HG02970 (cell line): ENCODE results near the gene KRT34.
"Not testable (repeated sequence)": the region's sequence is repeated elsewhere in the genome, so short reads cannot be mapped to it uniquely, and the experiment has no call there.

Source experiments
- ATAC-seq: cut with Tn5 transposase; IDR thresholded peaks from one replicate; pipeline ENCODE4 v1.9.1; 2021; ENCODE audit warnings: mild to moderate bottlenecking, moderate library complexity, moderate number of reproducible peaks; ENCODE audit not compliant: unreplicated experiment, low FRiP score

KRT34 gene

DNA sequence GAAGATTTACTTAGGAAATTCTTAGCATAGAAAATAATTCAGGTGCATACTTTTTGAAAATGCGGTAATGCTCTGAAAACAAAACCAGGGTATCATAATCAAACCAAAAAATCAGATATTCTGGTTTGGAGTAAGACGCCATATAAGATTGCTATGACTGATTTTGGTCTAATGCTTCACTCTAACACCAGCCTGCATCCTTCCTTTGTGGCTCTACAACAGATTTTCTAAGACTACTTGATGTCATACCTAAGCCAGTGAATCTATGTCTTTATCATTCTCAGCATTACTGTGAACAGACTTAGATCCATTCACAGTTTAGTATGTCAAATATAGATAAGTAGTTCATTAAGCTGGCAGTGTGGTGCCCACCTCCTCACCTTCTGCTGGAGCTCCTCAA, 13.1 kb downstream of the KRT34 start:
- no peak for ATAC-seq

GRCh38 chr17:41367426-41368075, 14.6 kb downstream of the KRT34 start:
- no peak for ATAC-seq

DNA sequence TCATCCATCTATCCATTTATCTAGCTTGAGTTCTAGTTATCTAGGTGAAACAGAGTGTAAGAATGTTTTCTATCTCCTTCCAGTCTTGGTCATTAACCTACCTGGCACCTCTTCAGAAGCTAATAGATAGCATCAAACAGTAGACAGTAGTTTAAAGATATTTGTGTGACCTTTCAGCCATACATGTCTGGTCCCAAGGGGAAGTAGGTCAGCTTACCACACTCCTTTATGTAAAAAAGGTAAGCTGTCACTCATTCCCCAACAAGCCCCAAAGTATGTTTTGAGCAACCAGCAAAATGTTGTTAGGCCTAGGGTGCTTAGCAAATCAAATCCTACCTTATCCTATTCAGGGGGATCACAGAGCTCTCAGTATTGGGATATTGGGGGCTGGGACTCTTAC, 16.0 kb downstream of the KRT34 start:
- ATAC-seq = no peak

GRCh38 chr17:41363881-41364280, 18.2 kb downstream of the KRT34 start:
- ATAC-seq = no peak

DNA sequence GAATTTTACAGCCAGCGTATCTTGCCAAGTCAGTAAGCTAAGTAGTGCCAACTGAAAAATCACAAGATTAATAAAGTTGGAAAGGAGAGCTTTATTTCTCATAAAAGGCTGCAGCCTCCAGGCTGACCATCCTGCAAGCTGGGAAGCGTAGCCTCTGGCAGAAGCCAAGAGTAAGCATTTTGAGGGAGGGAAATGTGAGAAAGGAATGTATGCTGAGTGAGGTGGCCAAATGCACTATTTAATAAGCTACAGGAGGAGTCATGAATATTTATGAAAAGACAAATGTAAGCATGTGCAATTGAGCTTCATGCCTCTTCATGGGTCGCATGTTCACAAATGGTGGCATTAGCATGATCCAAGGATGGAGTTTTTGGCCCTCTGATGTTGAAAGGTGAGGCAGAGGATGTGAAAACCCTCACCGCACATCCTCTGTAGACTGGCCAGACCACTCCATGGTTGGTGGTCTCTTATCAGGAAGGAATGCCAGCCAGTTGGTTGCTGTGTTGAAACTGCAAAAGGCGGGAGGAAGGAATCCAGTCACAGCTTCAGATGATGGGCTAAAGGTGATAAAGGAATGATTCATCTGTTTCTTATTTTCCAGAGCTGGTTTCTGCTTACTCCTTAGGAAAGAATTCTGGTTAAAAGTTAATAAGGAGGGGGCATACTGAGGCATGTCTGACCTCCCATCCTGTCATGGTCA, 21.7 kb downstream of the KRT34 start:
- ATAC-seq = no peak

DNA sequence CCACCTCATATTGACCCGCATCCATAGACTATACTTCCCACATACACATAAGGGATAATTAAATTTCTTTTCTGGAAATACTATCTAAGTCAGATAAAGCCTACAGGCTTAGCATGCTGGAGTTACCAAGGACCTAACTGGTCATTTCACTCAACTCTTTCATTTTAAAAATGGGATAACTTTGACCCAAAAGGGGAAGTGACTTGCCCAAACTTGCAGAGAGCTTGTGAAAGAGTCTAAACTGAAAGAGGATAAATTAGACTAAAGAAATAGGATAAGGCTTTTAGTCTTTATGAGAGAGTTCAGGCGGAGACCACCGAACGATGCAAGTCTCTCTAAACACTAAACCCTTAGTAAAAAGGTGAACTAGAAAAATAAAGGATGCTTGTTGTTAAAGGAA, 27.6 kb downstream of the KRT34 start:
- no peak for ATAC-seq

DNA sequence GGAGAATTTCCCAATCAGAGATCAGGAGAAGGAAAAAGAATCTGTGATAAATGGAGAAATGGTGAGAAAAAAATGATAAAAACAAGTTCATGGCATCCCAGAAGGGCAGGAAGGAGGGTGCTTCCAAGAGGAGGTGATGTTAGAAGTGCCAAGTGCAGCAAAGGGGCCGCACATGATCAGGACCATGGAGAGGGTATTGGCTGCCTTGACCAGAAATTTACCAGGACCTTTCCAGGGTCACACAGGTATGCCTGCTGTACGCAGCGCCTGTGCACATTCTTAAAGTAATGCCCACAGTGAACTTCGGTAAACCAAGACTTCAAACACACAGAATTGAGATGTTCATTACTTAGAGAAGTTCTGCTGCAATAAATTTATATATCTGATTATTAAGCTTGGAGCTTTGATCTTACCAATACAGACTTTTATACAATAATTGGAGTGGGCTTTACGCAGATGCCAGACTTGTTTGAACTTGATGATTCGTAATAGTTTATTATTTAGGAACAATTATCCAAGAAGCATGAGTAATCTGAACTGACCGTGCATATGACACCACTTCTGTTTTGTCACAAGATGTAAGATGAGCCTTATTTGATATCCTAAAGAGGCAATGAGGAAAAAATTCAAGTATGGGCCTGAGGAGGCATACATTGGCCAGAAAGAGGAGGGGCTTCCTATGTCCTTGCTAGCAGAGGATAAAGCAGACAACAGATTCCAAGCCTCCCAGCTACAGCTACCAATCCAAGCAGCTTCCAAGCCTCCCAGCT, 29.3 kb downstream of the KRT34 start:
- ATAC-seq = no peak

- ATAC-seq = no peak
Measured at GRCh38 chr17:41351177-41351576, 30.9 kb downstream of the KRT34 start.

GRCh38 chr17:41350381-41350878, 31.7 kb downstream of the KRT34 start, which contains the start of gene KRT33A:
Gene KRT33A, minus strand, starts transcription at chr17:41350828. Its CDS starts 61 bp downstream, at chr17:41350767.
- not testable (repeated sequence) for ATAC-seq

- ATAC-seq = no peak
Measured at GRCh38 chr17:41347869-41348760, 34.0 kb downstream of the KRT34 start.

GRCh38 chr17:41346421-41346820, 35.7 kb downstream of the KRT34 start:
- ATAC-seq = not testable (repeated sequence)

DNA sequence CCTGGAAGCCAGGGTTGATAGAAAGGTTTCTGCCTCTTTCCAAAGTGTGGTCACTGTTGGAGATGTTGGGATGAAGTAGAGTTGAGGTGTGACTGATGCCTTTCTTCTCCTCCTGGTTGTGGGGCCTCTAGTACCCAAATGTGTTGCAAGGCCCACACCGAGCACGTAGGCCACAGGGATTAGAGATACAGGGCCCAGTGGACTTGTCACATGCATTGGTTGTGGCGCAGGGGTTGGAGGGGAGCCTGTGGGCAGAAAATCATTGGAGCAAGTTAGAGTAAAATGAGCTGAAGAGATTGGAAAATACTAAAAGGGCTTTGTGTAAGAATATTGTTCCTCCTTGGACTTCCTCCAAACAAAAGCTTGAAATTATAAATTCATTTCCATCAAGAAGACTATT, 36.1 kb downstream of the KRT34 start:
- ATAC-seq = no peak

GRCh38 chr17:41343029-41343428, 39.1 kb downstream of the KRT34 start:
- no peak for ATAC-seq

DNA sequence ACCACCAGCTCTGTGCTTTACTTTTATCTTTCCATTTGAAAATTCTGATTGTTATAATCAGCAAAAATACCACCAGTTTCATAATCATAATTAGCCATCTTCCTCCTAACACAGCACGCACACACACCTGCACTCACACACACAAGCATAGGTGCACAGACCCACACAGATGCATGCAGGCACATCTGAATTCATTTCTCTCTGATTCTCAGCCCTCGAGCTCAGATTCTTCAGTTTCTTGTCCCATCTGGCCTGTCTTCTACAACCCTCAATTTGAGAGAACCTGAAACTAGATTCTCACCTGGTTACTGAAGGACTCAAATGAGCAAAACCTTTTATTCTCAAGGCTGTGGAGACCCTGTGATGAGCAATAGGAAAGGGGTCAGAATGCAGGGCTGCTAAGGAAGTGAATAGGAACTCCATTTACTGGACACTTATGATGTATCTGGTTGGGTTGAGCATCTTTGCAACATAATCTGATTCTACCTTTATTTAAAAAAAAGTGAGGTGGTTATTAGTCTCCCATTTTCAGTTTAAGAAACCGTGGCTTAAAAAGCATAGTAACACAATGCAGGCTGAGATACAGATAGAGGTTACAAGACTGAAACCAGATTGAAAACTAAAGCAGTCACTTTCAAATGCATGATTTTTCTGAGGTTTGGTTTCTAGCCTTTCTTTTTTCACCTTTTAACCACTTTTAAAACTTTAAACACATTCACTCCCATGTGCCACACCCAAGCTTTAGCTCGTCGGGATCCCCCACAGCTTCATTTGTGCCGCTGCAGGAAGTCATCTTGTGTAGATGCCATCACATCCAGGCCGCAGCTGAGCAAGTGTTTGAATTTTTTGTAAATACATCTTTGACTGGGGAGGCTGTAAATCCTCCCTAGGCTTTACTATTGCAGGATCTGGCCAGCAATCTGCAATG, 40.9 kb downstream of the KRT34 start:
- no peak for ATAC-seq

DNA sequence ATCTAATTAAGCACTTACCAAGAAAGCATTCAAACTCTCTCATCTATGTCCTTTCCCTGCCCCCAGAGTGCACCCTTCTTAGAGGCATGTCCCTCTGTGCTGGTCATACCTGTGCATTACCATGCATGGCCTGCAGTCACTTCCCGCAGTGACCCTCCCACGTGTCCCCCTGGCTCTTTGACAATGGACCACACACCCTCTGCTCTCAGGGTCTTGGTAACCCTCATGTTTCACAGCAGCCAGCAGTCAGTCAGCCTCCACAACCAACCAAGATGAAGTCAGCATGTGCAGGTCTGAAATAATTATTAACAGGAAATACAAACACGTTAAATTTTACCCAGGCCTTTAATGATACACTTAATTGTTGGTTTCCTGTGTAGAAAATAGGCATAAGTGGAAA, 41.6 kb downstream of the KRT34 start:
- no peak for ATAC-seq

DNA sequence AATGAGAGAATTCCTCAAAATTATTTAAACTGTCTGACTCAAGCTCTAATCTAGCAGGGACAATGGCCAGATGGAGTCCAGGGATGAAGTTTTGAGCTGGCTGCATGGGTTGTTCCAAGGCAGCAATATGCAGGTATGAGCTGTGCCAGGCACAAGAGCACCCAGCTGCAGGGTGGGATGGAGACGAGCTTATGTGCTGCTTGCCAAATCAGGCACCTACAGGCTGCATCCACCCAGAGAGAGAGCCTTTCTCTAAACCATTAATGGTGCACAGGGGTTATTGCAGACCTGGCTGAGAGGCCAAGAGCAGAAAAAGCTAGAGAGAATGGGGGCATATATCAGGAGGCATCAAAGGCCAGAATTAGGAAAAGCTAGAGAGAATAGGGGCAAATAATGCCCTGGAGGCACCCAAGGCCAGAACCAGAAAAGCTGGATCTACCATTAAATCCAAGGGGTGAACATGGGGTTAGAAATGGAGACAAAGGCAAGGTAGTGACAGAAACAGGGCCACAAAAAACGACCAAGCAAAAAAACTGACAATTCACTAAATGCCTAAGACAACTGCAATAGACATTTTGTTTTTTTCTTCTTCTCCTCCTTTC, 42.4 kb downstream of the KRT34 start:
- no peak for ATAC-seq

- ATAC-seq = no peak
Measured at GRCh38 chr17:41338961-41339485, 43.1 kb downstream of the KRT34 start.

DNA sequence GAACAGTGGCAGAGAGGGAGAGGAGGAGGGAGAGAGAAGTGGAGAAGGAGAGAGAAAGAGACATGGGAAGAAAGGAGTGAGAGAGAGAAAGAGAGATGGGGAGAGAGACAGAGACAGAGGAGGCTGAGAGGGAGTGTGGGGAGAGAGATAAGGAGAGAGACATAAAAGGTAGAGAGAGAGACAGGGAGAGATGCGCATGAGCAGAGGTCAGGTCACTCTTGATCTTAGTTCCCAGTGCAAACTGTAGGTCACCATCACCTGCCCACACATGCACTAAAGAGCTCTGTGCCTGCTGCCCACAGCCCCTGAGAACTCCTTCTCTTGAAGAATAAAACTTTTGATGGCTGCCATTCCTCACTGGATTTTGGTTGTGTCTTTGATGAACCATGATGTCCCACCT, 46.4 kb downstream of the KRT34 start:
- no peak for ATAC-seq
